ENCODE data around the gene CAPN3. TPM values are rescaled to one million over a fixed set of nuclear protein-coding genes. Genes with fewer than 3 reads are reported as not detected.

The CAPN3 gene
- polyA plus RNA-seq, 2 of the 4 experiments (the other 2 are of a cell fraction) = 0.25 to 1.1 TPM

GRCh38 chr15:42448281-42448680 is 89.0 kb downstream of the CAPN3 start:
- ChIA-PET POLR2A (no interaction called here), CTCF (interaction anchor here (1.1 kb wide), 1 partner anchor 27 kb away, joined by 3 read pairs; no protein-coding TSS in a partner anchor)
- no peak for TF ChIP-seq GATA3 (IDR thresholded peaks at IDR 0.05; ENCODE audit: borderline replicate concordance)
- no peak for TF ChIP-seq EHF (CRISPR knock-in tag; IDR thresholded peaks at IDR 0.05)
- TF ChIP-seq ATOH8 (CRISPR knock-in tag; IDR thresholded peaks at IDR 0.05; ENCODE audit: low read depth) = no peak
- no peaks in the 10 kb centered on the region for H3K9me3 ChIP-seq
- H3K4me1 ChIP-seq = no peaks in the 10 kb centered on the region
- no peak for ATAC-seq
- no peak for FAIRE-seq
- no peak overlapping the region for H3K4me2 ChIP-seq
- H3K4me3 ChIP-seq = no peak overlapping the region
- no peak overlapping the region for H3K27ac ChIP-seq
- no peak for DNase-seq (ENCODE audit: low read depth in 1 of 2, low spot score in 1 of 2)
- WGBS (ENCODE audit: missing lambda C conversion rate) = 83% methylated on average over 6 of the region's 6 CpGs

GRCh38 chr15:42449770-42450424 is 90.6 kb downstream of the CAPN3 start:
- no peak overlapping the region for H3K4me2 ChIP-seq
- no peaks in the 10 kb centered on the region for H3K9me3 ChIP-seq
- no peak overlapping the region for H3K27ac ChIP-seq
- no peak for ATAC-seq
- H3K4me1 ChIP-seq = no peaks in the 10 kb centered on the region
- 94% methylated on average over 13 of the region's 13 CpGs for WGBS (ENCODE audit: missing lambda C conversion rate)
- no peak for DNase-seq (ENCODE audit: low read depth in 1 of 2, low spot score in 1 of 2)
- no peak overlapping the region for H3K4me3 ChIP-seq
- ChIA-PET POLR2A (no interaction called here), CTCF (interaction anchor here (0.6 kb wide), 1 partner anchor 51 kb away, joined by 3 read pairs; no protein-coding TSS in a partner anchor)
- FAIRE-seq = no peak
- TF ChIP-seq KDM5A (IDR thresholded peaks at IDR 0.05) = no peak
- no peak for TF ChIP-seq EP300 (IDR thresholded peaks at IDR 0.05)
- no peak for TF ChIP-seq HMGXB4 (CRISPR knock-in tag; IDR thresholded peaks at IDR 0.05; ENCODE audit: borderline replicate concordance)
- TF ChIP-seq ZSCAN20 (CRISPR knock-in tag; IDR thresholded peaks at IDR 0.05) = no peak
- no peak for TF ChIP-seq E2F6 (IDR thresholded peaks at IDR 0.05; ENCODE audit: borderline replicate concordance, low read depth)
- no peak for TF ChIP-seq MAFK (IDR thresholded peaks at IDR 0.05; ENCODE audit: partially characterized antibody)
- no peak for TF ChIP-seq POLR2A (IDR thresholded peaks at IDR 0.05; ENCODE audit: low read length)
- TF ChIP-seq KDM1A (IDR thresholded peaks at IDR 0.05; ENCODE audit: low read depth) = no peak
- no peak for TF ChIP-seq MAX (IDR thresholded peaks at IDR 0.05)
- no peak for TF ChIP-seq ESRRA (IDR thresholded peaks at IDR 0.05; ENCODE audit: borderline replicate concordance, low read length)
- no peak for TF ChIP-seq ZFP36 (IDR thresholded peaks at IDR 0.05; ENCODE audit: borderline replicate concordance, partially characterized antibody)
- no peak for TF ChIP-seq HES2 (IDR thresholded peaks at IDR 0.05)
- no peak for TF ChIP-seq ATOH8 (CRISPR knock-in tag; IDR thresholded peaks at IDR 0.05; ENCODE audit: low read depth)
- TF ChIP-seq HEYL (CRISPR knock-in tag; IDR thresholded peaks at IDR 0.05) = no peak
- no peak for TF ChIP-seq RNF2 (IDR thresholded peaks at IDR 0.05; ENCODE audit: borderline replicate concordance, low read depth)
- no peak for TF ChIP-seq MYC (IDR thresholded peaks at IDR 0.05; ENCODE audit: borderline replicate concordance, low read length)
- TF ChIP-seq BHLHE40 (IDR thresholded peaks at IDR 0.05; ENCODE audit: low read depth, low read length) = no peak
- TF ChIP-seq PBX3 (IDR thresholded peaks at IDR 0.05) = no peak
- no peak for TF ChIP-seq SREBF2 (IDR thresholded peaks at IDR 0.05)
- TF ChIP-seq CBX8 (IDR thresholded peaks at IDR 0.05) = no peak
